Liver (tissue), 9 donors: ENCODE measurements around the gene CROCC2. TPM values are rescaled to one million over a fixed set of nuclear protein-coding genes. Genes with fewer than 3 reads are reported as not detected.
A peak's percentile ranks its signal among the peaks of the same experiment; 100 is the strongest.

Experiments
- DNase-seq: peaks from one replicate; pipeline ENCODE4 v3.0.0-alpha.2; 2017; ENCODE audit warnings: low spot score
- H3K27ac ChIP-seq, 2 donors: one replicate each; pipeline ENCODE4 v1.7.0; 2013; ENCODE audit warnings: inconsistent platforms in 2 of 2, low read length in 2 of 2, control low read depth in 1 of 2, low read depth in 1 of 2, mild to moderate bottlenecking in 1 of 2
- H3K27me3 ChIP-seq, 4 donors: one replicate each; pipeline versions ENCODE4 v1.6.1 to v1.7.0; 2013; ENCODE audit warnings: low read length in 3 of 4, inconsistent platforms in 1 of 4, mild to moderate bottlenecking in 1 of 4, moderate library complexity in 1 of 4; ENCODE audit not compliant: control insufficient read depth in 4 of 4, insufficient read depth in 4 of 4
- H3K36me3 ChIP-seq, 4 donors: one replicate each; pipeline versions ENCODE4 v1.6.1 to v1.7.0; 2013; ENCODE audit warnings: low read length in 3 of 4, mild to moderate bottlenecking in 3 of 4, low read depth in 1 of 4, moderate library complexity in 1 of 4; ENCODE audit not compliant: control insufficient read depth in 4 of 4, insufficient read depth in 3 of 4
- H3K4me1 ChIP-seq, 4 donors: one replicate each; pipeline versions ENCODE4 v1.6.1 to v1.7.0; 2013; ENCODE audit warnings: low read length in 3 of 4, mild to moderate bottlenecking in 3 of 4, moderate library complexity in 1 of 4; ENCODE audit not compliant: control insufficient read depth in 4 of 4, insufficient read depth in 4 of 4
- H3K4me3 ChIP-seq, 3 donors: one replicate each; pipeline versions ENCODE4 v1.6.1 to v1.7.0; 2013; ENCODE audit warnings: low read length in 3 of 3, control low read depth in 1 of 3, low read depth in 1 of 3, mild to moderate bottlenecking in 1 of 3
- H3K9ac ChIP-seq, 2 donors: one replicate each; pipeline ENCODE4 v1.7.0; 2013; ENCODE audit warnings: low read length in 2 of 2, mild to moderate bottlenecking in 2 of 2, moderate library complexity in 2 of 2, control low read depth in 1 of 2, low read depth in 1 of 2
- H3K9me3 ChIP-seq, 4 donors: one replicate each; pipeline versions ENCODE4 v1.6.1 to v1.7.0; 2013; ENCODE audit warnings: low read length in 3 of 4; ENCODE audit not compliant: control insufficient read depth in 4 of 4
- EGR1 ChIP-seq, 2 donors: IDR thresholded peaks; 2 replicates each; pipeline ENCODE4 v1.6.1; 2016 to 2018; ENCODE audit warnings: antibody characterized with exemption in 2 of 2, low read depth in 2 of 2
- FOXA1 ChIP-seq: IDR thresholded peaks from 2 replicates; pipeline ENCODE4 v1.6.1; 2016; ENCODE audit warnings: antibody characterized with exemption
- FOXA2 ChIP-seq: IDR thresholded peaks from 2 replicates; pipeline ENCODE4 v1.6.1; 2016; ENCODE audit warnings: antibody characterized with exemption
- GABPA ChIP-seq, 2 donors: IDR thresholded peaks in 1 of 2; conservative IDR thresholded peaks in 1 of 2; 2 replicates each; pipeline ENCODE4 v1.6.1; 2016; ENCODE audit warnings: antibody characterized with exemption in 2 of 2, mild to moderate bottlenecking in 1 of 2, moderate library complexity in 1 of 2
- HNF4A ChIP-seq, 2 donors: conservative IDR thresholded peaks; 2 replicates each; pipeline ENCODE4 v1.6.1; 2016; ENCODE audit warnings: antibody characterized with exemption in 2 of 2, mild to moderate bottlenecking in 2 of 2
- HNF4G ChIP-seq: IDR thresholded peaks from 2 replicates; pipeline ENCODE4 v1.6.1; 2016; ENCODE audit warnings: antibody characterized with exemption
- JUND ChIP-seq, 2 donors: IDR thresholded peaks; 2 replicates each; pipeline ENCODE4 v1.6.1; 2016; ENCODE audit warnings: antibody characterized with exemption in 2 of 2
- NR2F2 ChIP-seq: IDR thresholded peaks from 2 replicates; pipeline ENCODE4 v1.6.1; 2016; ENCODE audit warnings: antibody characterized with exemption
- RAD21 ChIP-seq, 2 donors: IDR thresholded peaks; 2 replicates each; pipeline ENCODE4 v1.6.1; 2016; ENCODE audit warnings: antibody characterized with exemption in 2 of 2, mild to moderate bottlenecking in 2 of 2
- RXRA ChIP-seq, 2 donors: IDR thresholded peaks; 2 replicates each; pipeline ENCODE4 v1.6.1; 2017 to 2018; ENCODE audit warnings: antibody characterized with exemption in 2 of 2, mild to moderate bottlenecking in 1 of 2
- SP1 ChIP-seq: IDR thresholded peaks from 2 replicates; pipeline ENCODE4 v1.6.1; 2018; ENCODE audit warnings: antibody characterized with exemption, mild to moderate bottlenecking
- TAF1 ChIP-seq: conservative IDR thresholded peaks from 2 replicates; pipeline ENCODE4 v1.6.1; 2016; ENCODE audit warnings: antibody characterized with exemption, mild to moderate bottlenecking
- YY1 ChIP-seq: IDR thresholded peaks from 2 replicates; pipeline ENCODE4 v1.6.1; 2016; ENCODE audit warnings: antibody characterized with exemption, mild to moderate bottlenecking
- WGBS: extraction: QIAGEN DNeasy Blood & Tissue Kit; methylation state at CpG from one replicate; pipeline ENCODE4 v1.1.7; 2013; 5-methylcytosine and 5-hydroxymethylcytosine counted together
- polyA plus RNA-seq, 2 donors: library from polyadenylated mRNA; stranded (reverse) in 1 of 2; unstranded in 1 of 2; fragments of 200-250 nt in 1 of 2; fragments of >200 nt in 1 of 2; fragmentation: Nextera tagmentation in 1 of 2; extraction: Ambion mirVana in 1 of 2; gene quantifications; one replicate each; pipeline versions ENCODE4 v1.2.1 to v1.2.3, GENCODE V29; 2013 to 2015
- total RNA-seq, 2 donors: library from RNA; depleted of rRNA; stranded (reverse); fragments of >200 nt; gene quantifications; one replicate each; pipeline ENCODE4 v1.2.3, GENCODE V29; 2014
- TF ChIP-seq, protein P1 (sequence below): IDR thresholded peaks from 2 replicates; pipeline ENCODE4 v1.6.1; 2016; ENCODE audit warnings: antibody characterized with exemption
- TF ChIP-seq, protein P2 (sequence below): IDR thresholded peaks from 2 replicates; pipeline ENCODE4 v1.6.1; 2016; ENCODE audit warnings: antibody characterized with exemption
- TF ChIP-seq, protein P3 (sequence below): IDR thresholded peaks from 2 replicates; pipeline ENCODE4 v1.6.1; 2016; ENCODE audit warnings: antibody characterized with exemption
- TF ChIP-seq, protein P4 (sequence below): fragments of 150-350 bp; IDR thresholded peaks from 2 replicates; pipeline ENCODE4 v1.5.1; 2017; ENCODE audit warnings: improper control_type of control experiment, low read depth, low read length; ENCODE audit not compliant: missing input control
- TF ChIP-seq, protein P5 (sequence below): IDR thresholded peaks from 2 replicates; pipeline ENCODE4 v1.6.1; 2016; ENCODE audit warnings: antibody characterized with exemption, mild to moderate bottlenecking
- donor health status: healthy.
- donor health status: healthy.
- donor health status: healthy.
- donor health status: healthy.
- donor health status: healthy.

CROCC2 gene
- total and polyA plus RNA-seq, 4 donors, result under 0.01 to 0.13 (median 0.05) TPM

DNA sequence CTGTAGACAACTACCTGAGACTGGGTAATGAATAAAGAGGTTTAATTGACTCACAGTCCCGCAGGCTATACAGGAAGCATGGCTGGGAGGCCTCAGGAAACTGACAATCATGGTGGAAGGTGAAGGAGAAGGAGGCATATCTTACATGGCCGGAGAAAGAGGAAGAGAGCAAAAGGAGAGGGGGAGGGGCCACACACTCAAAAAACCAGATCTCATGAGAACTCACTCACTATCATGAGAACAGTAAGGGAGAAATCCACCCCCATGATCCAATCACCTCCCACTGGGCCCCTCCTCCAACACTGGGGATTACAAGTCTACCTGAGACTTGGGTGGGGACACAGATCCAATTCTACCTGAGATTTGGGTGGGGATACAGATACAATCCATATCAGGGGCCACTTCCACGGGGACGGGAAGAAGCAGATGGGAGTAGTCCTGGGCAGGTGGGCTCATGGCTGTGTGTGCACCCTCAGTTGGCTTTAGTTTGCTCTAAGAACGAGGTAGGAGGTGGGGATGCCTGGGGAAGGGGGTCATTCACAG lies 20.0 kb upstream of the CROCC2 start:
- Histone ChIP-seq H3K9me3 (no peaks in the 10 kb centered on the region), H3K4me3 (no peak overlapping the region), H3K27me3 (no peaks in the 10 kb centered on the region), H3K27ac (peak overlapping the region; percentile 49 to 76), H3K4me1 (peaks cover 21 to 74% (median 66%) of the 10 kb centered on the region in 4 donors), H3K36me3 (peaks cover 3 to 11% (median 4%) of the 10 kb centered on the region in 4 donors), H3K9ac (no peak overlapping the region)
- DNase-seq, result no peak
- no peak for TF ChIP-seq RXRA (IDR thresholded peaks at IDR 0.05)
- no peak for TF ChIP-seq JUND (IDR thresholded peaks at IDR 0.05)
- TF ChIP-seq, protein P1, sequence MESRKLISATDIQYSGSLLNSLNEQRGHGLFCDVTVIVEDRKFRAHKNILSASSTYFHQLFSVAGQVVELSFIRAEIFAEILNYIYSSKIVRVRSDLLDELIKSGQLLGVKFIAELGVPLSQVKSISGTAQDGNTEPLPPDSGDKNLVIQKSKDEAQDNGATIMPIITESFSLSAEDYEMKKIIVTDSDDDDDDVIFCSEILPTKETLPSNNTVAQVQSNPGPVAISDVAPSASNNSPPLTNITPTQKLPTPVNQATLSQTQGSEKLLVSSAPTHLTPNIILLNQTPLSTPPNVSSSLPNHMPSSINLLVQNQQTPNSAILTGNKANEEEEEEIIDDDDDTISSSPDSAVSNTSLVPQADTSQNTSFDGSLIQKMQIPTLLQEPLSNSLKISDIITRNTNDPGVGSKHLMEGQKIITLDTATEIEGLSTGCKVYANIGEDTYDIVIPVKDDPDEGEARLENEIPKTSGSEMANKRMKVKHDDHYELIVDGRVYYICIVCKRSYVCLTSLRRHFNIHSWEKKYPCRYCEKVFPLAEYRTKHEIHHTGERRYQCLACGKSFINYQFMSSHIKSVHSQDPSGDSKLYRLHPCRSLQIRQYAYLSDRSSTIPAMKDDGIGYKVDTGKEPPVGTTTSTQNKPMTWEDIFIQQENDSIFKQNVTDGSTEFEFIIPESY, result peak; percentile 43
- 32% methylated on average over 5 of the region's 5 CpGs for WGBS

DNA sequence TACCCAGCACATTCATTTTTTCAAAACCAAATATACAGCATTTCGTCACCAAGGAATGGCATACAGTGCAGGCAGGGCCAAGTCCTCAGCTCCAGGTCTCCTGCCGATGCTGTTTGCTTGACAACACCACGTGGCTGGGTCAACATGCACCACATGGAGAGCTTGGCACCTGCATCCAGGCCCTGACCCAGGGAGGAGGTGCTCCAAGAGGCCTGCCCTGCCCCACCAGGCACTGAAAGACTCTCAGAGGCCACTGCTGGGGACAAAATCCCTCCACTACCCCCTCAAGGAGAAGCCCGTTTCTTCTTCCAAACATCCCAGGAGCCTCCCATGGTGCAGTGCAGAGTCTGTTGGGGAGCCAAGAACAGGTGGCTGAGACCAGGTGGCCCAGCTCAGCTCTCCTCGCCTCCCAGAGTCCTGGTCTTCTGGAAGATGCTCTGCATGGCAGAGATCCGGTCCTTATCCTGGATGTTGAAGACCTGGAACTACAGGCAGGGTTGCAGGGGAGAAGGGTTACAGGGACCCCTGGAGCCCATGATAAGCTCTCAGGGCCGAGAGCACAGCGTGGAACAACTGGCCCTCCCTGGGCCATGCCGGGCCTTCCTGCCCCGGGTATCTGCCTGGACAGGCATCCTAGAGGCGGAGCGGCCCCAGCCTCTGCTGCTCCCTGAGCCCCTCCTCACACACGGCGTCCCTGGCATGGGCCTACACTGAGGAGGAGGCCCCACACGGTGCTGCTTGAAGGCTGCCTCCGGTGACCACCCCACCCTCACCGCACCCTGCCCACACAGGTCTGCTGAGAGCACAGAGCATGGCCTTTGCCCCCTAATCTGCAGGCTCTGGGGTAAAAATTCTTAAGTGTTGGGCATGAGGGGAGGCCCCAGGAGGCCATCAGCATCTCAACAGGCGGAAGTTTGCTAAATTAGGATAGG lies 19.2 kb upstream of the CROCC2 start:
- Histone ChIP-seq H3K9ac (no peak overlapping the region), H3K36me3 (peaks cover 3 to 11% (median 4%) of the 10 kb centered on the region in 4 donors), H3K4me3 (no peak overlapping the region), H3K27ac (peak overlapping the region; percentile 49 to 76), H3K4me1 (peaks cover 19 to 72% (median 65%) of the 10 kb centered on the region in 4 donors), H3K9me3 (no peaks in the 10 kb centered on the region), H3K27me3 (no peaks in the 10 kb centered on the region)
- TF ChIP-seq GABPA (IDR thresholded peaks at IDR 0.05 in 1 of 2, conservative IDR thresholded peaks at IDR 0.05 in 1 of 2) (no peak), HNF4A (conservative IDR thresholded peaks at IDR 0.05) (peak; percentile 42 to 69), SP1 (peak; percentile 44), TAF1 (no peak), EGR1 (IDR thresholded peaks at IDR 0.05; ENCODE audit: low read depth in 2 of 2) (no peak), RAD21 (IDR thresholded peaks at IDR 0.05) (no peak), NR2F2 (no peak), YY1 (peak; percentile 54), RXRA (IDR thresholded peaks at IDR 0.05) (peak; percentile 65 to 83), FOXA2 (peak; percentile 74), HNF4G (no peak), JUND (IDR thresholded peaks at IDR 0.05) (peak in 1 of 2 donors; percentile 57), FOXA1 (peak; percentile 21)
- TF ChIP-seq, protein P2, sequence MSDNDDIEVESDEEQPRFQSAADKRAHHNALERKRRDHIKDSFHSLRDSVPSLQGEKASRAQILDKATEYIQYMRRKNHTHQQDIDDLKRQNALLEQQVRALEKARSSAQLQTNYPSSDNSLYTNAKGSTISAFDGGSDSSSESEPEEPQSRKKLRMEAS, result peak; percentile 96
- TF ChIP-seq, protein P3, sequence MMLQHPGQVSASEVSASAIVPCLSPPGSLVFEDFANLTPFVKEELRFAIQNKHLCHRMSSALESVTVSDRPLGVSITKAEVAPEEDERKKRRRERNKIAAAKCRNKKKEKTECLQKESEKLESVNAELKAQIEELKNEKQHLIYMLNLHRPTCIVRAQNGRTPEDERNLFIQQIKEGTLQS, result peak; percentile 78
- TF ChIP-seq, protein P1, result no peak
- TF ChIP-seq, protein P4, sequence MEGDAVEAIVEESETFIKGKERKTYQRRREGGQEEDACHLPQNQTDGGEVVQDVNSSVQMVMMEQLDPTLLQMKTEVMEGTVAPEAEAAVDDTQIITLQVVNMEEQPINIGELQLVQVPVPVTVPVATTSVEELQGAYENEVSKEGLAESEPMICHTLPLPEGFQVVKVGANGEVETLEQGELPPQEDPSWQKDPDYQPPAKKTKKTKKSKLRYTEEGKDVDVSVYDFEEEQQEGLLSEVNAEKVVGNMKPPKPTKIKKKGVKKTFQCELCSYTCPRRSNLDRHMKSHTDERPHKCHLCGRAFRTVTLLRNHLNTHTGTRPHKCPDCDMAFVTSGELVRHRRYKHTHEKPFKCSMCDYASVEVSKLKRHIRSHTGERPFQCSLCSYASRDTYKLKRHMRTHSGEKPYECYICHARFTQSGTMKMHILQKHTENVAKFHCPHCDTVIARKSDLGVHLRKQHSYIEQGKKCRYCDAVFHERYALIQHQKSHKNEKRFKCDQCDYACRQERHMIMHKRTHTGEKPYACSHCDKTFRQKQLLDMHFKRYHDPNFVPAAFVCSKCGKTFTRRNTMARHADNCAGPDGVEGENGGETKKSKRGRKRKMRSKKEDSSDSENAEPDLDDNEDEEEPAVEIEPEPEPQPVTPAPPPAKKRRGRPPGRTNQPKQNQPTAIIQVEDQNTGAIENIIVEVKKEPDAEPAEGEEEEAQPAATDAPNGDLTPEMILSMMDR, result peak; percentile 2
- TF ChIP-seq, protein P5, sequence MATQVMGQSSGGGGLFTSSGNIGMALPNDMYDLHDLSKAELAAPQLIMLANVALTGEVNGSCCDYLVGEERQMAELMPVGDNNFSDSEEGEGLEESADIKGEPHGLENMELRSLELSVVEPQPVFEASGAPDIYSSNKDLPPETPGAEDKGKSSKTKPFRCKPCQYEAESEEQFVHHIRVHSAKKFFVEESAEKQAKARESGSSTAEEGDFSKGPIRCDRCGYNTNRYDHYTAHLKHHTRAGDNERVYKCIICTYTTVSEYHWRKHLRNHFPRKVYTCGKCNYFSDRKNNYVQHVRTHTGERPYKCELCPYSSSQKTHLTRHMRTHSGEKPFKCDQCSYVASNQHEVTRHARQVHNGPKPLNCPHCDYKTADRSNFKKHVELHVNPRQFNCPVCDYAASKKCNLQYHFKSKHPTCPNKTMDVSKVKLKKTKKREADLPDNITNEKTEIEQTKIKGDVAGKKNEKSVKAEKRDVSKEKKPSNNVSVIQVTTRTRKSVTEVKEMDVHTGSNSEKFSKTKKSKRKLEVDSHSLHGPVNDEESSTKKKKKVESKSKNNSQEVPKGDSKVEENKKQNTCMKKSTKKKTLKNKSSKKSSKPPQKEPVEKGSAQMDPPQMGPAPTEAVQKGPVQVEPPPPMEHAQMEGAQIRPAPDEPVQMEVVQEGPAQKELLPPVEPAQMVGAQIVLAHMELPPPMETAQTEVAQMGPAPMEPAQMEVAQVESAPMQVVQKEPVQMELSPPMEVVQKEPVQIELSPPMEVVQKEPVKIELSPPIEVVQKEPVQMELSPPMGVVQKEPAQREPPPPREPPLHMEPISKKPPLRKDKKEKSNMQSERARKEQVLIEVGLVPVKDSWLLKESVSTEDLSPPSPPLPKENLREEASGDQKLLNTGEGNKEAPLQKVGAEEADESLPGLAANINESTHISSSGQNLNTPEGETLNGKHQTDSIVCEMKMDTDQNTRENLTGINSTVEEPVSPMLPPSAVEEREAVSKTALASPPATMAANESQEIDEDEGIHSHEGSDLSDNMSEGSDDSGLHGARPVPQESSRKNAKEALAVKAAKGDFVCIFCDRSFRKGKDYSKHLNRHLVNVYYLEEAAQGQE, result no peak
- 52% methylated on average over 18 of the region's 18 CpGs for WGBS
- DNase-seq, result no peak
